ENCODE measurements around the gene SYT3. TPM values are rescaled to one million over a fixed set of nuclear protein-coding genes. Genes with fewer than 3 reads are reported as not detected.
A peak's percentile ranks its signal among the peaks of the same experiment; 100 is the strongest.

SYT3 gene, protein sequence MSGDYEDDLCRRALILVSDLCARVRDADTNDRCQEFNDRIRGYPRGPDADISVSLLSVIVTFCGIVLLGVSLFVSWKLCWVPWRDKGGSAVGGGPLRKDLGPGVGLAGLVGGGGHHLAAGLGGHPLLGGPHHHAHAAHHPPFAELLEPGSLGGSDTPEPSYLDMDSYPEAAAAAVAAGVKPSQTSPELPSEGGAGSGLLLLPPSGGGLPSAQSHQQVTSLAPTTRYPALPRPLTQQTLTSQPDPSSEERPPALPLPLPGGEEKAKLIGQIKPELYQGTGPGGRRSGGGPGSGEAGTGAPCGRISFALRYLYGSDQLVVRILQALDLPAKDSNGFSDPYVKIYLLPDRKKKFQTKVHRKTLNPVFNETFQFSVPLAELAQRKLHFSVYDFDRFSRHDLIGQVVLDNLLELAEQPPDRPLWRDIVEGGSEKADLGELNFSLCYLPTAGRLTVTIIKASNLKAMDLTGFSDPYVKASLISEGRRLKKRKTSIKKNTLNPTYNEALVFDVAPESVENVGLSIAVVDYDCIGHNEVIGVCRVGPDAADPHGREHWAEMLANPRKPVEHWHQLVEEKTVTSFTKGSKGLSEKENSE
- total RNA-seq (2022) (0.41 and 0.70 TPM in 2 replicates), Bru-seq, nascent RNA (percentile 17 among the genes with signal in this experiment), BruChase-seq, experiment 1, labeled RNA remaining after a 2-hour chase (percentile 11 among the genes with signal in this experiment), BruChase-seq, experiment 2, labeled RNA remaining after a 6-hour chase (percentile 17 among the genes with signal in this experiment)
- long read RNA-seq, result 0 reads

DNA sequence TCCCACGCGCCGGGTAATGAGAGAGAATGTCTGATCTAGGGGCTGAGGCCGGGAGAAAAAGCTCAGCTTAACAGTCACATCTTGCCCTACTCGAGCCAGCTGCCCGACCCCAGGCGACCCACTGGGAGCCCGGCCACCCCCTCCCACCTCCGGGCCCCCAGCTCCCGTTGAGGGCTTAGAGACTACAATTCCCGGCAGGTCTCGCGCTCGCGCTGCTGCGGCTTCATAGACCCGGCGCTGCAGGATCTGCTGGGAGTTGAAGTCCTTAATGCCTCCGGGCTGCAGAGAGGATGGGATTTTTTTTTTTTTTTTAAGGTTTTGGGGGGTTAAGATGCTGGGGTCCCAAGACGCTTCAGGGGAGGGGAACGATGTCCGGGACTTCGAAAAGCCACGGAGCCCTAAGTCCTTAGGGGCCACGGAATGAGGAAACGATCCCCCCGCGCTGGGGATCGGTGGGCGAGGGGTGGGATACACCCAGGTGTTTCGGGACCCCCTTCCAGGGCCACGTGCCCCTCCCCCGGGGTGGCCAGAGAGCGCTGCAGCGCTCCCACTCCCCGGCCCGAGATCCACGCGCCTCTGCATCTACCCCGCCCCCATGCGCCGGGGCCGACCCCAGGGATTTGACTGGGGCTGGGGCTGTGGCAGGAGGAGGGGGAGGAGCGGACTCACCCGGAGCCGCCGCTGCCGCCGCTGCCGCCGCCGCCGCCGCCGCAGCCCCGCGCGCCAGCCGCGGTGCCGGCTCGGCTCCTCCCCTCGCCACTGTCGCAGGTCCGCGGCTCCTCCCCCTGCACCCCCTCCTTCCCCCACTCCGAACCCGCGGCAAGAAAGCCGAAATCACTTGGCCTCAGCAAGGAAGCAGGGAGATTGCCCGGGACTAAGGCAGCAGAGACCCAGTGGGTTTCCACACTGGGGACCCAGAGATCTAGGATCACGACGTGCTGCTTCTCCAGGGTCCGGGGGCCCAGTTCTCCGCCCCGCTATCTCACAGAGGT lies at the start of gene SYT3:
TSS of gene SYT3 (minus strand) at position 761 of the 992 bp plus-strand sequence. CDS start 2,470 bp downstream, outside the sequence.
- Histone ChIP-seq H3K9me3 (no peaks in the 10 kb centered on the region), H3K27me3 (replicated peaks; ENCODE audit: control insufficient read depth, insufficient read depth, low read length) (peaks cover 1% of the 10 kb centered on the region; the same call in 1 of the 2 replicates), H3K4me3 (ENCODE audit: low read depth, low read length) (peak within 1 kb of the TSS; percentile 81), H3K36me3 (ENCODE audit: control insufficient read depth, insufficient read depth, low read length) (no peaks in the 10 kb centered on the region), H3K4me1 (peaks cover 11% of the 10 kb centered on the region)
- Mint-ChIP-seq H3K36me3 (ENCODE audit: insufficient read depth, unreplicated experiment) (no peaks in the 10 kb centered on the region), H3K4me1 (ENCODE audit: low read depth, unreplicated experiment) (peaks cover 7% of the 10 kb centered on the region), H3K4me3 (ENCODE audit: unreplicated experiment) (peak within 1 kb of the TSS; percentile 74), H3K9me3 (ENCODE audit: unreplicated experiment) (no peaks in the 10 kb centered on the region), H3K27me3 (ENCODE audit: insufficient read depth, unreplicated experiment) (peaks cover 14% of the 10 kb centered on the region), H3K27ac (ENCODE audit: unreplicated experiment) (no peak within 1 kb of the TSS)
- TF ChIP-seq, protein P1, sequence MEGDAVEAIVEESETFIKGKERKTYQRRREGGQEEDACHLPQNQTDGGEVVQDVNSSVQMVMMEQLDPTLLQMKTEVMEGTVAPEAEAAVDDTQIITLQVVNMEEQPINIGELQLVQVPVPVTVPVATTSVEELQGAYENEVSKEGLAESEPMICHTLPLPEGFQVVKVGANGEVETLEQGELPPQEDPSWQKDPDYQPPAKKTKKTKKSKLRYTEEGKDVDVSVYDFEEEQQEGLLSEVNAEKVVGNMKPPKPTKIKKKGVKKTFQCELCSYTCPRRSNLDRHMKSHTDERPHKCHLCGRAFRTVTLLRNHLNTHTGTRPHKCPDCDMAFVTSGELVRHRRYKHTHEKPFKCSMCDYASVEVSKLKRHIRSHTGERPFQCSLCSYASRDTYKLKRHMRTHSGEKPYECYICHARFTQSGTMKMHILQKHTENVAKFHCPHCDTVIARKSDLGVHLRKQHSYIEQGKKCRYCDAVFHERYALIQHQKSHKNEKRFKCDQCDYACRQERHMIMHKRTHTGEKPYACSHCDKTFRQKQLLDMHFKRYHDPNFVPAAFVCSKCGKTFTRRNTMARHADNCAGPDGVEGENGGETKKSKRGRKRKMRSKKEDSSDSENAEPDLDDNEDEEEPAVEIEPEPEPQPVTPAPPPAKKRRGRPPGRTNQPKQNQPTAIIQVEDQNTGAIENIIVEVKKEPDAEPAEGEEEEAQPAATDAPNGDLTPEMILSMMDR (IDR thresholded peaks at IDR 0.05; ENCODE audit: insufficient read depth in 1 of 2, low read depth in 1 of 2, low read length in 1 of 2, severe bottlenecking in 1 of 2, unreplicated experiment in 1 of 2), result no peak
- ChIA-PET CTCF (no interaction called here), POLR2A (no interaction called here)
- intact Hi-C loops (cut with micrococcal nuclease; ENCODE audit: unreplicated experiment), result no loop called here
- DNase-seq, result peak; percentile 68 to 70
- BruUV-seq (replicated peaks), result no TSS peak

DNA sequence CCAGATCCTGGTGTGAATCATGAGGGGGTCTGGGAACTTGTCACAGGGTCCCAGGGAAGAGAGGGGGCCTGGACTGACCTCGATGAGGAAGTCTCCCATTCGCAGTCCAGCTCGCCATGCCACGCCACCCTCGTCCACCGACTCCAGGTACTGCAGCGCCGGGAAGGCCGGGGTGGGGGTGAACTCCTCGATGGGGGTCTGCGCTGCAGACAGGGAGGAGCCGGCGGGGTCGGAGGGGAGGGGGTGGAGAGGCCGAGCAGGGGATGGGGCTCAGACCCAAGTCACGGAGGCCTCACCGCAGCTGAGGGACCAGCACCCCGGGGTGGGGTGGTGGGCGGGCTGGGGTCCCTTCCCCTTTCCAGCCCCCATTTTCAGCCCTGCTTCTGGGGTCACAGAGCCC lies 49.1 kb upstream of the SYT3 start:
- no peak for DNase-seq
- BruUV-seq (replicated peaks), result no TSS peak
- peaks cover 36% of the 10 kb centered on the region for H3K27me3 Mint-ChIP-seq (ENCODE audit: insufficient read depth, unreplicated experiment)
- CTCF ChIA-PET, result interaction anchor here (0.7 to 0.9 kb wide), 2 partner anchors 18 to 32 kb away, joined by 3 to 7 read pairs; no protein-coding TSS in a partner anchor
- H3K36me3 Mint-ChIP-seq (ENCODE audit: insufficient read depth, unreplicated experiment), result no peaks in the 10 kb centered on the region
- no peak overlapping the region for H3K4me3 ChIP-seq (ENCODE audit: low read depth, low read length)
- H3K36me3 ChIP-seq (ENCODE audit: control insufficient read depth, insufficient read depth, low read length), result no peaks in the 10 kb centered on the region
- H3K27ac Mint-ChIP-seq (ENCODE audit: unreplicated experiment), result no peak overlapping the region
- H3K27me3 ChIP-seq (replicated peaks; ENCODE audit: control insufficient read depth, insufficient read depth, low read length), result peaks cover 1% of the 10 kb centered on the region; the same call in 1 of the 2 replicates
- no peaks in the 10 kb centered on the region for H3K9me3 ChIP-seq
- H3K4me1 Mint-ChIP-seq (ENCODE audit: low read depth, unreplicated experiment), result no peaks in the 10 kb centered on the region
- POLR2A ChIA-PET, result no interaction called here
- TF ChIP-seq, protein P1 (IDR thresholded peaks at IDR 0.05; ENCODE audit: insufficient read depth in 1 of 2, low read depth in 1 of 2, low read length in 1 of 2, severe bottlenecking in 1 of 2, unreplicated experiment in 1 of 2), result no peak
- H3K9me3 Mint-ChIP-seq (ENCODE audit: unreplicated experiment), result no peaks in the 10 kb centered on the region
- no peaks in the 10 kb centered on the region for H3K4me1 ChIP-seq
- intact Hi-C loops (cut with micrococcal nuclease; ENCODE audit: unreplicated experiment), result no loop called here
- H3K4me3 Mint-ChIP-seq (ENCODE audit: unreplicated experiment), result no peak overlapping the region
